WI38 (cell line): Measurements from ENCODE around the gene MRPL34.
A peak's percentile ranks its signal among the peaks of the same experiment; 100 is the strongest.

Experiments
- H3K4me3 ChIP-seq: 2 replicates; pipeline ENCODE4 v1.5.1; 2011; ENCODE audit warnings: low read depth, mild to moderate bottlenecking, control low read depth, low read length
- TF ChIP-seq, protein P1 (sequence below): IDR thresholded peaks from 2 replicates; pipeline ENCODE4 v1.5.1; 2012; ENCODE audit warnings: low read depth, mild to moderate bottlenecking, control low read depth, low read length

Gene MRPL34

GRCh38 chr19:17335575-17335974 is 29.9 kb downstream of the MRPL34 start:
- no peak overlapping the region for H3K4me3 ChIP-seq

GRCh38 chr19:17336872-17337674 is 31.4 kb downstream of the MRPL34 start, which contains the start of gene GTPBP3:
Gene GTPBP3 (plus strand): TSS chr19:17337553. CDS start chr19:17337612, 59 bp downstream.
- peak within 1 kb of the TSS; percentile 92 for H3K4me3 ChIP-seq
- TF ChIP-seq, protein P1, sequence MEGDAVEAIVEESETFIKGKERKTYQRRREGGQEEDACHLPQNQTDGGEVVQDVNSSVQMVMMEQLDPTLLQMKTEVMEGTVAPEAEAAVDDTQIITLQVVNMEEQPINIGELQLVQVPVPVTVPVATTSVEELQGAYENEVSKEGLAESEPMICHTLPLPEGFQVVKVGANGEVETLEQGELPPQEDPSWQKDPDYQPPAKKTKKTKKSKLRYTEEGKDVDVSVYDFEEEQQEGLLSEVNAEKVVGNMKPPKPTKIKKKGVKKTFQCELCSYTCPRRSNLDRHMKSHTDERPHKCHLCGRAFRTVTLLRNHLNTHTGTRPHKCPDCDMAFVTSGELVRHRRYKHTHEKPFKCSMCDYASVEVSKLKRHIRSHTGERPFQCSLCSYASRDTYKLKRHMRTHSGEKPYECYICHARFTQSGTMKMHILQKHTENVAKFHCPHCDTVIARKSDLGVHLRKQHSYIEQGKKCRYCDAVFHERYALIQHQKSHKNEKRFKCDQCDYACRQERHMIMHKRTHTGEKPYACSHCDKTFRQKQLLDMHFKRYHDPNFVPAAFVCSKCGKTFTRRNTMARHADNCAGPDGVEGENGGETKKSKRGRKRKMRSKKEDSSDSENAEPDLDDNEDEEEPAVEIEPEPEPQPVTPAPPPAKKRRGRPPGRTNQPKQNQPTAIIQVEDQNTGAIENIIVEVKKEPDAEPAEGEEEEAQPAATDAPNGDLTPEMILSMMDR = no peak

More at GRCh38 chr19:17335575-17335974, 29.9 kb downstream of the MRPL34 start:
- TF ChIP-seq, protein P1 = no peak

DNA sequence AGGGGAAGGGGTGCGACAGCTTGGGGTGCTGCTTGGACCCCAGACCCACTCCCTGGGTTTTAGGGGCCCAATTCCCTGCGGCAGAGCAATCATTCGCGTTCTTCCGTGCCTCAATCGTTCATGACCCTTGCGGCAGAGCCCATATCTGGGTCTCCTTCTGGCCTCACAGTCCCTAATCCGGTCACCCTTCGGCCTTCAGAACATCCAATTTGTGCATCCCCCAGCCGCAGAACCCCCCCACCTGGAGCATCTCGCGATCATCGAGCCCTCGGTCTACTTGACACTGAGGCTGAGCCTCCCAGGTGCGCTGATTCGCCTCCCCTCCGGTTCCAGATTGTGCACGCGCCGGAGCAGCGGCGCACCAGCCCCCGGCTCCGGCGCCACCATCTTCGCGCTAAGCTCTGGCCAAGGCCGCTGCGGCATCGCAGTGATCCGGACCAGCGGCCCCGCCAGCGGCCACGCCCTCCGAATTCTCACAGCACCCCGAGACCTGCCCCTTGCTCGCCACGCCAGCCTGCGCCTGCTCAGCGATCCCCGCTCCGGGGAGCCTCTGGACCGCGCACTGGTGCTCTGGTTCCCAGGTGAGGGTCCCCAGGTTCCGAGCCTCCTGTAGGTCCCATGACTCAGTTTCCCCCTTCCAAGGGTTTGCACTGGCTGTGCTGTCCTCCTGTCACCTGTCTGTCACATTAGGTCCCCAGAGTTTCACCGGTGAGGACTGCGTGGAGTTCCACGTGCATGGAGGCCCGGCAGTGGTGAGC is 32.2 kb downstream of the MRPL34 start:
- TF ChIP-seq, protein P1 = no peak
- peak overlapping the region; percentile 92 for H3K4me3 ChIP-seq

GRCh38 chr19:17338433-17339078 is 32.9 kb downstream of the MRPL34 start:
- TF ChIP-seq, protein P1 = no peak
- H3K4me3 ChIP-seq = peak overlapping the region; percentile 92

- no peak overlapping the region for H3K4me3 ChIP-seq
- TF ChIP-seq, protein P1 = no peak
These were observed 33.5 kb downstream of the MRPL34 start for GRCh38 chr19:17339088-17339741.

DNA sequence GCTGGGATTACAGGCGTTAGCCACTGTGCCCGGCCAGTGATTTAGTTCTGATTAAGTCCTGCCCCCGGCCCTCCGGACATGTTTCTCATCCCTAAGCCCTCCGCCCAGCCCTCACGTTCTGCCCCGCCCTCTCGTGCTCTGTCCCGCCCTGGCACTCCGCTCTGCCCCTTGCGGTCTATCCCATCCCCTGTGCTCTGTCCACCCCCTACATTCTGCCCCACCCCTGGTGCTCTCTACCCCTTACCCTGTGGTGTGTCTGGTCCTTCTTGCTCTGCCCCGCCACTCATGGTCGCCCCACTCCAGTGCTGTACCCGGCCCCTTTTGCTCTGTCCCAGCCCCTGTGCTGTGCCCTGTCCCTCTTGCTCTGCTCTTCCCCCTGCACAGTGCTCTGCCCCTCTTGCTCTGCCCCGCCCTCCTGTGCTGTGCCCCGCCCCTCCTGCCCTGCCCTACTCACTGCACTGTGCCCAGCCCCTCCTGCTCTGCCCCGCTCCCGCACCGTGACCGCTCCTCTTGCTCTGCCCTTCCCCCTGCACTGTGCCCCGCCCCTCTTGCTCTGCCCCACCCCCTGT is 34.7 kb downstream of the MRPL34 start:
- TF ChIP-seq, protein P1 = no peak
- H3K4me3 ChIP-seq = no peak overlapping the region
